Pancreas (tissue), 10 donors: ENCODE measurements around the gene WDR5. TPM values are rescaled to one million over a fixed set of nuclear protein-coding genes. Genes with fewer than 3 reads are reported as not detected.
"Not testable (repeated sequence)": the region's sequence is repeated elsewhere in the genome, so short reads cannot be mapped to it uniquely, and the experiment has no call there.

Source experiments
- ATAC-seq, 4 donors: fragments of 200-7000 bp; cut with Tn5 transposase; one replicate each; pipeline versions ENCODE4 v1.8.0 to v1.9.1; 2020; ENCODE audit warnings: mild to moderate bottlenecking in 4 of 4, moderate library complexity in 4 of 4
- DNase-seq, 6 donors: peaks; one replicate each; pipeline ENCODE4 v3.0.0-alpha.2; 2020
- FAIRE-seq: peaks from 2 replicates; lab custom pipeline; 2012; peaks lifted over from hg19 to GRCh38; lab: Jason Lieb, UNC
- H3K27ac ChIP-seq, 4 donors: fragments of 200-600 bp; sonication (generic); 1 replicate in 3 of 4; 2 replicates in 1 of 4; pipeline versions ENCODE4 v1.5.0 to v1.8.0; 2020
- H3K27me3 ChIP-seq, 4 donors: fragments of 200-600 bp; one replicate each; pipeline ENCODE4 v1.8.0; 2021
- H3K36me3 ChIP-seq, 3 donors: fragments of 200-600 bp; sonication (generic) in 1 of 3; one replicate each; pipeline versions ENCODE4 v1.5.0 to v1.8.0; 2020 to 2021
- H3K4me1 ChIP-seq, 3 donors: fragments of 200-600 bp; one replicate each; pipeline ENCODE4 v1.8.0; 2021
- H3K4me3 ChIP-seq, 4 donors: fragments of 200-600 bp; sonication (generic) in 2 of 4; one replicate each; pipeline versions ENCODE4 v1.5.0 to v1.8.0; 2020 to 2021
- H3K9me3 ChIP-seq, 4 donors: fragments of 200-600 bp; one replicate each; pipeline ENCODE4 v1.8.0; 2021
- WGBS, 2 donors: extraction: QIAGEN DNeasy Blood & Tissue Kit; methylation state at CpG; one replicate each; pipeline ENCODE4 v1.1.7; 2013; 5-methylcytosine and 5-hydroxymethylcytosine counted together
- intact Hi-C, 3 donors: fragments of 100-400 bp; cut with DNase I; formaldehyde crosslinking; loops; one replicate each; pipeline versions ENCODE4 v1.11.1 to v1.14.2; 2022
- polyA plus RNA-seq, 2 donors: library from polyadenylated mRNA; stranded (reverse); fragments of 200-250 nt; gene quantifications; one replicate each; pipeline ENCODE4 v1.2.3, GENCODE V29; 2013
- total RNA-seq, 6 donors: library from RNA; stranded (reverse); fragmentation: NEBNext Ultra II Directional in 4 of 6; extraction: Animal tissue kit (Norgen Biotek cat#: 25700) in 4 of 6; gene quantifications; one replicate each; pipeline versions ENCODE4 v1.2.1 to v1.2.4, GENCODE V29; 2021 to 2023
- TF ChIP-seq, protein P1 (sequence below), 4 donors: fragments of 200-600 bp; sonication (generic) in 3 of 4; IDR thresholded peaks; one replicate each; pipeline versions ENCODE4 v1.5.0 to v1.8.0; 2021; ENCODE audit warnings: antibody characterized with exemption in 4 of 4
- donor health status: healthy with polysubstance abuse.
- donor health status: DM: no; HTN: no; CAD: no; lungs with moderate emphysema.
- donor health status: DM: no; HTN: no; CAD: no.
- donor health status: control.
- donor health status: control.
- donor health status: Bipolar disorder and iron deficiency.
- donor health status: DM: yes; HTN: yes; CAD: no.
- donor health status: DM: no; HTN: no; CAD: no.
- donor health status: DM: no; HTN: no; CAD: no.
- donor health status: DM: yes; HTN: yes; CAD: no.

The WDR5 gene
- total and polyA plus RNA-seq, 8 donors: 14.0 to 26.1 (median 16.5) TPM

DNA sequence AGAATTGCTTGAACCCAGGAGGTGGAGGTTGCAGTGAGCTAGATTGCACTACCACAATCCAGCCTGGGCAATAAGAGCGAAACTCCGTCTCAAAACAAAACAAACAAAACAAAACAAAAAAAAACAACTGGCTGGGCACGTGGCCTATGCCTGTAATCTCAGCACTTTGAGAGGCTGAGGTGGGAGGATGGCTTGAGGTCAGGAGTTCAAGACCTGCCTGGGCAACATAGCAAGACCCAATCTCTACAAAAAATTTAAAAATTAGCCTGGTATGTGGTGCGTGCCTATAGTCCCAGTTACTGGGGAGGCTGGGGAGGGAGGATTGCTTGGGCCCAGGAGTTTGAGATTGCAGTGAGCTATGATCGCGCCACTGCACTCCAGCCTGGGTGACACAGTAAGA, 23.3 kb upstream of the WDR5 start:
- Histone ChIP-seq H3K4me3 (no peak overlapping the region), H3K9me3 (no peaks in the 10 kb centered on the region), H3K4me1 (no peaks in the 10 kb centered on the region), H3K36me3 (no peaks in the 10 kb centered on the region), H3K27me3 (no peaks in the 10 kb centered on the region), H3K27ac (no peak overlapping the region)
- ATAC-seq: no peak
- DNase-seq: no peak
- intact Hi-C loops: no loop called here
- FAIRE-seq: no peak
- TF ChIP-seq, protein P1, sequence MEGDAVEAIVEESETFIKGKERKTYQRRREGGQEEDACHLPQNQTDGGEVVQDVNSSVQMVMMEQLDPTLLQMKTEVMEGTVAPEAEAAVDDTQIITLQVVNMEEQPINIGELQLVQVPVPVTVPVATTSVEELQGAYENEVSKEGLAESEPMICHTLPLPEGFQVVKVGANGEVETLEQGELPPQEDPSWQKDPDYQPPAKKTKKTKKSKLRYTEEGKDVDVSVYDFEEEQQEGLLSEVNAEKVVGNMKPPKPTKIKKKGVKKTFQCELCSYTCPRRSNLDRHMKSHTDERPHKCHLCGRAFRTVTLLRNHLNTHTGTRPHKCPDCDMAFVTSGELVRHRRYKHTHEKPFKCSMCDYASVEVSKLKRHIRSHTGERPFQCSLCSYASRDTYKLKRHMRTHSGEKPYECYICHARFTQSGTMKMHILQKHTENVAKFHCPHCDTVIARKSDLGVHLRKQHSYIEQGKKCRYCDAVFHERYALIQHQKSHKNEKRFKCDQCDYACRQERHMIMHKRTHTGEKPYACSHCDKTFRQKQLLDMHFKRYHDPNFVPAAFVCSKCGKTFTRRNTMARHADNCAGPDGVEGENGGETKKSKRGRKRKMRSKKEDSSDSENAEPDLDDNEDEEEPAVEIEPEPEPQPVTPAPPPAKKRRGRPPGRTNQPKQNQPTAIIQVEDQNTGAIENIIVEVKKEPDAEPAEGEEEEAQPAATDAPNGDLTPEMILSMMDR (IDR thresholded peaks at IDR 0.05): no peak
- WGBS, 2 donors: 91 to 92% methylated on average over 6 of the region's 6 CpGs

DNA sequence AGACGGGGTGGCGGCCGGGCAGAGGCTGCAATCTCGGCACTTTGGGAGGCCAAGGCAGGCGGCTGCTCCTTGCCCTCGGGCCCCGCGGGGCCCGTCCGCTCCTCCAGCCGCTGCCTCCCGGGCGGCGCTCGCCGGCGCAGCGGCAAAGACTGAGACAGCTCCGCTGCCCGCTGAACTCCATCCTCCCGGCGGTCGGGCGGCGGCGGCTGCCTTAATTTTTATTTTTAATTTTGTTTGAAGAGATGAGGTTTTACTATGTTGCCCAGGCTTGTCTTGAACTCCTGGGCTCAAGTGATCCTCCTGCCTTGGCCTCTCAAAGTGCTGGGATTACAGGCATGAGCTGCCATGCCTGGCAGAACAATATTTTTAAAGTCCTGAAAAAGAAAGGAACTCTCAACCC, 16.9 kb upstream of the WDR5 start:
- DNase-seq, H3K27me3 ChIP-seq, FAIRE-seq, H3K4me3 ChIP-seq, intact Hi-C loops, H3K9me3 ChIP-seq, H3K4me1 ChIP-seq, ATAC-seq, H3K27ac ChIP-seq, H3K36me3 ChIP-seq: not testable (repeated sequence)
- WGBS, 2 donors: 94 to 98% methylated on average over 8 to 12 of the region's 26 CpGs

DNA sequence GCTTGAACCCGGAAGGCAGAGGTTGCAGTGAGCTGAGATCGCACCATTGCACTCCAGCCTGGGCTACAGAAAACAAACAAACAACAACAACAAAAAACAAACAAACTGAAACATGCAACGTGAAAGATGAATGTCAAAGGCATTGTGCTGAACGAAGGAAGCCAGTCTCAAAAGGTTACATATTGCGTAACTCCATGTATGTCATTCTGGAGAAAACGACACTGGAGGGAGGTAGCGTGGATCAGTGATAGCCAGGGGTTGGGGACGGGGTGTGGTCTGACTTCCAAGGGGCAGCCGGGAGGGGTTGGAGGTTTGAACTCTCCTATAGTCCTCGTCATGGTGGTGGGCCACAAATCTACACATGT, 12.1 kb upstream of the WDR5 start:
- Histone ChIP-seq H3K4me1 (no peaks in the 10 kb centered on the region), H3K27me3 (no peaks in the 10 kb centered on the region), H3K36me3 (no peaks in the 10 kb centered on the region), H3K4me3 (no peak overlapping the region), H3K9me3 (no peaks in the 10 kb centered on the region), H3K27ac (no peak overlapping the region)
- intact Hi-C loops: no loop called here
- ATAC-seq: no peak
- WGBS, 2 donors: 70 to 84% methylated on average over 10 of the region's 10 CpGs
- DNase-seq: no peak
- FAIRE-seq: no peak
- TF ChIP-seq, protein P1 (IDR thresholded peaks at IDR 0.05): no peak

DNA sequence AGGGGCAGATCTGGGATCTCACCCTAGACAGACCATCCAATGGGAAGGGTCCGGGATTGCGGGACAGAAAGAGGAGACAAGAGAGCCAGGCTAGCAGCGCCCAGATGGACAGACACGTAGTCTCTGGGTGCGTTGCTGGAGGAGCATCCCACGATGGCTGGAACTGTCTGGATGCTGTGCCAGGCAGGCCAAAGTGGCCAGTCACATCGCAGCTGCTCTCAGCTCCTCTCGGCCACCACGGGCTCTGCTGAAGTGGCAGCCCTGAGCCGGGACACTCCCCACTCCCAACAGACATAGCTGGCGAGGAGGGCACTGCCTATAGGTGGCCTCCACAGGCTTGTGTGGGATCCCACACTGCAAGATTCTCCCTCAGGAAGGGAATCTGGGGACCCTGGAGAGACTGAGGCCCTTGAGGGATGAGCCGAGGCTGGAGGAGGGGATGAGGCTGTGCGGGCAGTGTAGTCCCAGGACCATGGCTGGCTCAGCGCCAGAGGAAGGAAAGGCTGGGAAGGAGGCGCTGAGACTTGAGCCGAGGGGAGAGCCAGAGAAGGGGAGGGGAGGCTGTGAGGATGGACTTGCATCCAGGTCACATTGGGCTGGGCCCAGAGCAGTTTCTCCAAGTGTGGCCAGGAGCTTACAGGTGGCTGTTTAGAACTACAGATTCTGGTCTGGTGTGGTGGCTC, 10.3 kb upstream of the WDR5 start:
- Histone ChIP-seq H3K27ac (no peak overlapping the region), H3K9me3 (no peaks in the 10 kb centered on the region), H3K36me3 (no peaks in the 10 kb centered on the region), H3K4me3 (no peak overlapping the region), H3K27me3 (no peaks in the 10 kb centered on the region), H3K4me1 (no peaks in the 10 kb centered on the region)
- intact Hi-C loops: no loop called here
- DNase-seq: peak in 1 of 6 donors; percentile 61
- TF ChIP-seq, protein P1 (IDR thresholded peaks at IDR 0.05): no peak
- 68 to 81% methylated on average over 16 of the region's 16 CpGs for WGBS, 2 donors
- no peak for ATAC-seq
- no peak for FAIRE-seq

DNA sequence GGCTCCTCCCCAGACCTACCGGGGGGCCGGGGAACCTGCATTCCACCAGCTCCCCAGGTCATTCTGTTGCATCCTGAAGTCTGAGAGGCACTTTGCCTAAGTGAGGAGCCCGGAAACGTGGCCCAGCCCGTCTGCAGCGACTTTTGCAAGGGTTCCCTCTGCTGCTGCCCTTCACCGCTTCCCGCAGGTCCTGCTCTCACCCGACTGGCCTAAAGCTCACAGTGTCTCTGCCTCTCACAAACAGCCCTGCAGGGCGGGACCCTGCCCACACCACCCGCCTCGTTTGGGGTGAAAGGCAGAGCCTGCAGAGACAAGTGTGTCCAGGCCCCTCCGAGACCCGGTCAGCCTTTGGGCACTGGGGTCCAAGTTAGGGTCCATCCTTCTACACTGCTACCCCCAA, 9.5 kb upstream of the WDR5 start:
- ATAC-seq: no peak
- intact Hi-C loops: no loop called here
- Histone ChIP-seq H3K9me3 (no peaks in the 10 kb centered on the region), H3K4me1 (peaks cover 0 to 3% (median 2%) of the 10 kb centered on the region in 3 donors), H3K27me3 (no peaks in the 10 kb centered on the region), H3K27ac (no peak overlapping the region), H3K36me3 (no peaks in the 10 kb centered on the region), H3K4me3 (no peak overlapping the region)
- 70 to 95% methylated on average over 14 of the region's 14 CpGs for WGBS, 2 donors
- no peak for FAIRE-seq
- TF ChIP-seq, protein P1 (IDR thresholded peaks at IDR 0.05): no peak
- DNase-seq: peak in 1 of 6 donors; percentile 38
